Left ventricle myocardium inferior (tissue), 1 donor: Measurements from ENCODE around the gene ATRIP. TPM values are rescaled to one million over a fixed set of nuclear protein-coding genes. Genes with fewer than 3 reads are reported as not detected.

Experiments
- DNase-seq: peaks from one replicate; pipeline ENCODE4 v3.0.0-alpha.2; 2020
- H3K27ac ChIP-seq: fragments of 200-600 bp; replicated peaks from 2 replicates; pipeline ENCODE4 v1.8.0; 2021
- H3K27me3 ChIP-seq: fragments of 200-600 bp; 2 replicates; pipeline ENCODE4 v1.8.0; 2021; ENCODE audit warnings: low read depth
- H3K36me3 ChIP-seq: fragments of 200-600 bp; 2 replicates; pipeline ENCODE4 v1.8.0; 2021
- H3K4me1 ChIP-seq: fragments of 200-600 bp; 2 replicates; pipeline ENCODE4 v1.8.0; 2021
- H3K4me3 ChIP-seq: fragments of 200-600 bp; 2 replicates; pipeline ENCODE4 v1.8.0; 2021; ENCODE audit warnings: mild to moderate bottlenecking, moderate library complexity
- H3K9me3 ChIP-seq: fragments of 200-600 bp; replicated peaks from 2 replicates; pipeline ENCODE4 v1.8.0; 2021
- intact Hi-C: fragments of 100-400 bp; cut with micrococcal nuclease; formaldehyde crosslinking; loops from one replicate; pipeline ENCODE4 v1.11.0; 2022
- total RNA-seq: library from RNA; stranded (reverse); fragmentation: NEBNext Ultra II Directional; extraction: Animal tissue kit (Norgen Biotek cat#: 25700); gene quantifications from one replicate; pipeline ENCODE4 v1.2.1, GENCODE V29; 2021
- TF ChIP-seq, protein P1 (sequence below): fragments of 200-600 bp; IDR thresholded peaks from 2 replicates; pipeline ENCODE4 v1.8.0; 2021; ENCODE audit warnings: antibody characterized with exemption, mild to moderate bottlenecking, borderline replicate concordance
- donor health status: DM: no; HTN: yes; CAD: no; lungs with severe emphysema.

The ATRIP gene
- total RNA-seq, 1 donor from 2014 or later, result 4.3 TPM

DNA sequence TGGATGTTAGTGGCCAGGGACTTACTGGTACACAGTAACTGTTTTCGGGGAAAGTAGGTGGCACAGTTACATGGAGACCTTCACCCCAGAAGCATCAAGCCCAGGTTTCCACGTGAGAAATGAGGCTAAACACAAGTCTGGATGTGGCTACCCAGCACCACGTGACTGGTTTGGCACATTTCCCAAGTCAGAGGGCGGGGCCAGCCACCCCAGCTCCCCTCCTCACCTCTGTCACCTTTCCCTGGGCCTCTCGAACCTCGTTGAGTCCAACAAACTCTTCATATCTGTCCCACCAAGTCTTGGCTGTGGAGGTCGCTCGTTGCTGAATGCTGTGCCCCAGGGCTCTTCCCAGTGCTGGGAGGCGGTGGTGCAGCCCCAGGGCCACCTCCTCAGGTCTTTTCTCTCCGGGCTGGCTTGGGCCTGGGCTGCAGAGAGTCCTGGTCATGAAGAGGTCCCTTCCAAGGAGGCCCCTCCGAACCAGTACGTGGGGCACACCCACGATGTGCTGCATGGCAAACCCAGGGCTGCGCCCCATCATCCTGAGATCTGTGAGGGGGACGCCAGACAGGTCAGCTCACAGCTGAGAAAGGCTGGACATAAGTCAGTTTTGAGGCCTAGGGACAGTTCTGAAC, 11.8 kb upstream of the ATRIP start:
- H3K36me3 ChIP-seq, result peaks cover 15% of the 10 kb centered on the region
- TF ChIP-seq, protein P1, sequence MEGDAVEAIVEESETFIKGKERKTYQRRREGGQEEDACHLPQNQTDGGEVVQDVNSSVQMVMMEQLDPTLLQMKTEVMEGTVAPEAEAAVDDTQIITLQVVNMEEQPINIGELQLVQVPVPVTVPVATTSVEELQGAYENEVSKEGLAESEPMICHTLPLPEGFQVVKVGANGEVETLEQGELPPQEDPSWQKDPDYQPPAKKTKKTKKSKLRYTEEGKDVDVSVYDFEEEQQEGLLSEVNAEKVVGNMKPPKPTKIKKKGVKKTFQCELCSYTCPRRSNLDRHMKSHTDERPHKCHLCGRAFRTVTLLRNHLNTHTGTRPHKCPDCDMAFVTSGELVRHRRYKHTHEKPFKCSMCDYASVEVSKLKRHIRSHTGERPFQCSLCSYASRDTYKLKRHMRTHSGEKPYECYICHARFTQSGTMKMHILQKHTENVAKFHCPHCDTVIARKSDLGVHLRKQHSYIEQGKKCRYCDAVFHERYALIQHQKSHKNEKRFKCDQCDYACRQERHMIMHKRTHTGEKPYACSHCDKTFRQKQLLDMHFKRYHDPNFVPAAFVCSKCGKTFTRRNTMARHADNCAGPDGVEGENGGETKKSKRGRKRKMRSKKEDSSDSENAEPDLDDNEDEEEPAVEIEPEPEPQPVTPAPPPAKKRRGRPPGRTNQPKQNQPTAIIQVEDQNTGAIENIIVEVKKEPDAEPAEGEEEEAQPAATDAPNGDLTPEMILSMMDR, result no peak
- intact Hi-C loops, result loop anchor here (5.0 to 10.0 kb wide), 2 partner anchors 32 to 160 kb away; no protein-coding TSS in a partner anchor
- no peaks in the 10 kb centered on the region for H3K27me3 ChIP-seq
- peaks cover 37% of the 10 kb centered on the region for H3K4me1 ChIP-seq
- peak overlapping the region; percentile 57 for H3K27ac ChIP-seq
- H3K4me3 ChIP-seq, result no peak overlapping the region
- DNase-seq, result no peak
- H3K9me3 ChIP-seq, result no peaks in the 10 kb centered on the region

DNA sequence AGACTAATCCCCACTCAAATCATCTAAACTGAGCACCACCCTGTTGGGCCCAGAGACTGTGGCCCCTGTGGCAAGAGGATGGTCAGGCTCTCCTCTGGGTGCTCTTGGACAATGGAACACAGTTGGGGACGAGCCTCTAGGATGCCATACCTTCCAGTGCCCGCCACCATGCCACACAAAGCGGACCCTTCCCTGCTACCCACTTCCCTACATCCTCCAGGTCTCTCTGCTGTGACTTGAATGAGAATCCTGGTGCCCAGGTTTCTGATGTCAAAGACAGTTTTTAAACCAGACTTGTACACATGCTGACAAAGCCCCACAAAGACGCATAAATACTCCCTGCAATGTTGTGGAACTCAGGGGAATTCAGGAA, 11.3 kb upstream of the ATRIP start:
- DNase-seq, result no peak
- peaks cover 15% of the 10 kb centered on the region for H3K36me3 ChIP-seq
- no peaks in the 10 kb centered on the region for H3K27me3 ChIP-seq
- no peak overlapping the region for H3K4me3 ChIP-seq
- H3K9me3 ChIP-seq, result no peaks in the 10 kb centered on the region
- intact Hi-C loops, result loop anchor here (5.0 to 10.0 kb wide), 2 partner anchors 33 to 160 kb away; no protein-coding TSS in a partner anchor
- H3K27ac ChIP-seq, result peak overlapping the region; percentile 57
- TF ChIP-seq, protein P1, result no peak
- peaks cover 34% of the 10 kb centered on the region for H3K4me1 ChIP-seq

DNA sequence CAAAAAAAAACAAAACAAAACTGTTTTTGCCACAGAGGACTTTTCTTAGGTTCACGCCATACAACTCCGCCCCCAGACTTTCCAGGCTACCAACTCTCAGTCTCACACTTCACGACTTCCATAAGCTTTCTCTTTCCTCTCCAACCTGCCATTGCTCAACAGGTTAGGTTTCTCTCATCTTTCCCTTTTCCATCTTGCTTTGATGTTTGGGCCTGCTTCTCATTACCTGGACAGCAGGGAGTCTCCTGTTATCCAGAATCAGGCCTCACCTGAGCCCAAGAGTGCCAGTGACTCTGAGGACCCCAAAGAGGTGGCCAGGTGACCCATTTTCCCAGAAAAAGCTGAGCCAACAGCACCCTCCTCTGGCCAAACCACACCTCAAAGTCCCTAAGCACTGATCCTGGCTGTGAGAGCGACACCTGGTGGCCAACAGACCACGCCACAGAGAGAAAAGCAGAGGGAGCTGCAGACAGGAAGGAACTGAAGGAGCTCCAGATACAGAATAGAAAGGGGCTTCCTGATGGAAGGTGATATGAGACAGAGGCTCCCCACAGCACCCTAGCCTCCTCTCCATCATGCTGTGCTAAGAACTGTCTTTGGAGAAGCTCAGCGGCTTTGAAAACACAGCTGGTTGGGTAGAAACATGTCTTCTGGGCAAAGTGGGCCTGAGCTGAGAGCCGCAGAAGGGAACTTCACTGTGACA, 10.6 kb upstream of the ATRIP start:
- Histone ChIP-seq H3K4me1 (peaks cover 39% of the 10 kb centered on the region), H3K4me3 (no peak overlapping the region), H3K9me3 (no peaks in the 10 kb centered on the region), H3K27me3 (no peaks in the 10 kb centered on the region), H3K36me3 (peaks cover 15% of the 10 kb centered on the region), H3K27ac (no peak overlapping the region)
- DNase-seq, result peak; percentile 87
- TF ChIP-seq, protein P1, result peak; percentile 100
- intact Hi-C loops, result loop anchor here (5.0 to 10.0 kb wide), 2 partner anchors 34 to 161 kb away; no protein-coding TSS in a partner anchor

DNA sequence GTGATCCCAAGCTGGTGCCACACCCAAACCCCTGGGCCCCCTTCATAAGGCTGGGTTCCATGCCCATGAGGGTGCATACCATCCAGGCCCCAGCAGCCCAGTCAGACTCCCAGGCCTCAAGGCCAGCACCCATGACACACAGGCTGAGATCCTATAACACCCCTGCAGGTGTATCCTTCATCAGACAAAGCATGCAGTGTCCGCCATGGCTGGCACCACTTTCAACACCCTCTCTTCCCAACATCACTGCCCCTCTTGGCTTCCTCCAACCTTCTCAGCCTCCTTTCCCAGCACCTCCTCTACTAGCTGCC, 10.1 kb upstream of the ATRIP start:
- intact Hi-C loops, result loop anchor here (5.0 to 10.0 kb wide), 2 partner anchors 34 to 162 kb away; no protein-coding TSS in a partner anchor
- H3K36me3 ChIP-seq, result peaks cover 16% of the 10 kb centered on the region
- no peaks in the 10 kb centered on the region for H3K9me3 ChIP-seq
- peaks cover 45% of the 10 kb centered on the region for H3K4me1 ChIP-seq
- no peak overlapping the region for H3K4me3 ChIP-seq
- H3K27ac ChIP-seq, result no peak overlapping the region
- H3K27me3 ChIP-seq, result no peaks in the 10 kb centered on the region
- no peak for DNase-seq
- TF ChIP-seq, protein P1, result no peak

DNA sequence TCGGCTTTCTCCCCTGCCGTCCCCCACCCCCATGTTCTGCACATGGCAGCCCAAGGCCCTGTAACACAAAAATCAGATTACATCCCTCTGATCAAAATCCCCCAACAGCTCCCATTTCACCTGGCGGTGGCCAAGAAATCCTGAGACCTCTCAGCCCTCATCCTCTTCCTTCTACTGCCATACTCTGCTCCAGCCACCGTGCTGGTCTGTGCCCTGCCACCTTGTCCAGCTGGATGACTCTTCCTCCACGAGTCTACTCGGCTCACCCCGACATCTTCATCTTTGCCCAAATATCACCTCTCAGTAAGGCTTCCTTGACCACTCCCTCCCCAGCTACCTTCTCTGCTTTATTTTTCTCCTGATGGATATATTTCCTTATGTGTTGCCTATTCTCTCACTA, 9.7 kb upstream of the ATRIP start:
- no peak overlapping the region for H3K4me3 ChIP-seq

More for the DNA sequence above, 9.7 kb upstream of the ATRIP start:
- Histone ChIP-seq H3K27me3 (no peaks in the 10 kb centered on the region), H3K4me1 (peaks cover 49% of the 10 kb centered on the region), H3K36me3 (peaks cover 18% of the 10 kb centered on the region), H3K27ac (no peak overlapping the region), H3K9me3 (no peaks in the 10 kb centered on the region)
- TF ChIP-seq, protein P1, result no peak
- intact Hi-C loops, result loop anchor here (5.0 to 10.0 kb wide), 2 partner anchors 35 to 162 kb away; no protein-coding TSS in a partner anchor
- DNase-seq, result no peak
